IPS DF 19.7 (cell line): ENCODE measurements around the gene DUSP5.
"Not testable (repeated sequence)": the region's sequence is repeated elsewhere in the genome, so short reads cannot be mapped to it uniquely, and the experiment has no call there.

Source experiments
- DNase-seq: peaks from one replicate; pipeline ENCODE4 v3.0.0-alpha.2; 2013; ENCODE audit warnings: low read depth, low spot score

The DUSP5 gene

DNA sequence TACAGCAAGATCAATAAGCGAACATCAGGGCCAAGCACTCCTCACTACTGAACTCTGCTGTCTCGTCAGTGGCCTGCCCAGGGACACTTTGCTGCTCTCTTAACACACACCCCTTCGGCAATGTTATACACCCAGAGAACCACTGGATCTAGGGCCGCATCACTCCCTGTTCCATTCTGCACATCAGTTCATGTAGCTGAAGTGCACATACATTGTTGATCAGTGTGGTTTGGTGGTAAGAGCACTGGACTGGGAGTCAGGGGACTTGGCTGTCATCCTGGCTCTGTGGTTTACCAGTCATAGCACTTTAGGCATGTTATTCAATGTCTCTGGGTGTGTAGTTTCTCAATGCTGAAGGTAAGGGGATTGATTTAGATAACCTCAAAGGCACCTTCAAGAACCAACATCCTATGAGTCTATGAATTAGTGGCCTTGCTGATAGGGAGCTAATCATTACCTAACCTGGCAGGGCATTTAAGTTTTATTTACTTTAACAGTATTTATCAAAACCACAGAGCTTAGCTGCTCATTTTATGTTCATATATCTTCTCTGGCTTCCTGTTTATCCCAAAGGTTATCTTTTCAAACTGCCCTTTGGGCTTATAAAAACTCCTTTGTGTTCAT is 24.8 kb downstream of the DUSP5 start:
- no peak for DNase-seq

- DNase-seq = no peak
Observed at GRCh38 chr10:110523736-110524135, 26.0 kb downstream of the DUSP5 start.

- DNase-seq = no peak
Observed at GRCh38 chr10:110524179-110524858, 26.6 kb downstream of the DUSP5 start.

DNA sequence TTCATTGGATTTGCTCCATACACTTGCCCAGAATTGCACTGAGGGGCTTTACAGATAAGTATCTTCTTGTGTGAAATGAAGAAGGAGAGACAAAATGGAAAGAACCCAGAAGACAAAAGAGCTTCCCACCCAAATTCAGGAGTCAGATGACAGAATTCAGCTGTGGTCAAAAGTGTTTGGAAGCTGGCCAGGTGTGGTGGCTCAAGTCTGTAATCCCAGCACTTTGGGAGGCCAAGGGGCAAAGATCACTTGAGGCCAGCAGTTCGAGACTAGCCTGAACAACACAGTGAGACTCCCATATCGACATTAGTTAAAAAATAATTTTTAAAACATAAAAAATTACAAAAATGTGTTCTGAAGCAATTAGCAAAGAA is 27.1 kb downstream of the DUSP5 start:
- DNase-seq = no peak

DNA sequence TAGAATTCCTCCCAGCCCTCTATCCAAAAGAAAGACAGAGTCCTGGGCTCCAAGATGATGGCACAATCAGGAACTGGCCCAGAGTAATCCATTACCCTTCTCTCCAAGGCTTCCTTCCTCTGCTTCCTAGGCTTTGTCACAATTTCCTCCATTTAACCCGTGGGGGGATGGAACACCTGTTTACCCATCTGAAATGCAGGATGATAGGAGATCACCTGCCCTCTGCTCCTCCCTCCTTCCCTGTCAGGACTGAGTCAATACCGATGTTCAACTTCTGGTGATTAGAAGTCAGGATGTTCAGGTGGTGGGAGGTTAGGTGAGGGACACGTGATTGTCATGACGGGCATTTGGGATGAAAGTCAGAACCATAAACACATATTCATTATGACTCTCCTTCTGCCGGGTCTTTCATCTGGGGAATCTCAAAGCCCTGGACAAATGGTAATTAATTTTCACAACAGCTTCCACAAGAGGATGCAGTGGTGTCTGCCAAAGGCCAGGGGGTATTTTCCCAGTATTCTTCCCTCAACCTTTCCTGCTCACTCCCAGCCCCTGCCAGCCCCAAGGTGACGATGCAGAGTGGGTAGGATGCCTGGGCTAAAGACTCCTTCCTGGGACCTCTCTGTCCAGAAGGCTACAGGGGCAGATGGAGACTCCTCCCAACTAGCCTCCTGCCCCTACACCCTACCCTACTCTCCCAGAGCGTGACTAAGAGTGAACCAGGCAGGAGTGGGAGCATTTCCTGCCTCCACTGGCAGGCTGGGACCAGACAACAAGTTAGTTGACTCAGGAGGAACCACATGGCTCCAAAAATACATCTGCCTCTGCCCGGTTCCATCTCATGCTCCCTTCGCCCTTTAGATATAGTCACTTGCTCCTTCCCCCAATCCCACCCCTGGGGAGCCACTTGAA is 27.9 kb downstream of the DUSP5 start:
- no peak for DNase-seq

DNA sequence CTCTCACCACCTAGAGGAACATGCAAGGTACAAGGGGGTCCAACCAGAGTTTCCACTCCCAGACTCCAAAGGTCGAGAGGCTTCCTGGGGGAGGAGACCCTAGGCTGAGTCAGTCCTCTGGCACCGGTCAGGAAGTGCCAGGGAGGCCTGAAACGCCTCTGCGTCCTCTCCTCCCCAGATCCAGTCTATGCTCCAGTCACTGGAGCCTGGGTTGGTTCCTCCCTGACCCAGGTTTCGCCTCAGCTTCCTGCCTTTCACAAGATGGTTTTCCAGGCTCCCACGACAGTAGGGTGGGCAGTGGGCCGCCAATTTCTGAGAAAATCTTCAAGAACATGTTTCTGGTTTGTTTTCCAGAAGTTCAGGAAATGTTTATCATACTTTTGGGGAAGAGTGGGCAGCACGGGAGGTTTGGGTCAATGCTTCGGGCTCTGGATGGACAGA is 30.0 kb downstream of the DUSP5 start:
- no peak for DNase-seq

DNA sequence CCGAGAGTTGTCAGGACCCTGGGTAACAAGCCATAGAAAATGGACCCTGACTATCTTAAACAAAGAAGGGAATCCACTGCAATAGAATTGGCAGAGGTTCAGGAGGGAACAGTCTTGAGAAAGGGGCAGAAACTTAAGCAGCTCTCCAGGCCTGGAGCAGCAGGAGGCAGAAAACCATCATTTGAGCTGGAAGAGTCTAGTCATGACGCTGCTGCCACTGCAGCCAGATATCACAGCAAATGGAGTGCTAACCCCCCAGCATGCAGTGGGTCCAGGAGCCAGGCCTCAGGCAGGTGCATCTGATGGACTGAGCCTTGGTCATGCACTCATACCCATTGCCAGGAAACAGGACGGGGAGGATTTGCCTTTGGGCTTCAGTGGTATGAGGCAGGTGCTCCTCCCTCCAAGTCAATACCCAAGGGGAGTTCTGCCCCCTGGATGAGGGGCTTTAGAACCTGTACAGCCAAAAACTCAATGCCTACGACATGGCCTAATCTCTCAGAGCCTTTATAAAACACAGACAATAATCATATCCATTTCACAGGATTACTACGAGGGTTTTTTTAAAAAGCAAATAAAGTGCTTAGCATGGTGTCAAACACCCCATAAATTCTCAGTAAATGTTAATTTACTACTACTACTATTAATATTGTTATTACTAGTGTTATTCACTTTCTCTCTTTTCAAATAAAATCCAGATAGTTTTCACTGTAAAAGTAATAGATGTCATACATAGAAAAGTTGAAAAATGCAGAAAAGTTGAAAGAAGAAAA is 30.7 kb downstream of the DUSP5 start:
- no peak for DNase-seq

- not testable (repeated sequence) for DNase-seq
Observed at GRCh38 chr10:110528997-110529524, 31.4 kb downstream of the DUSP5 start.

- no peak for DNase-seq
Observed at GRCh38 chr10:110529596-110530011, 31.9 kb downstream of the DUSP5 start.

GRCh38 chr10:110530131-110530831 is 32.6 kb downstream of the DUSP5 start:
- no peak for DNase-seq

GRCh38 chr10:110531687-110532086 is 34.0 kb downstream of the DUSP5 start:
- no peak for DNase-seq

GRCh38 chr10:110532628-110533027 is 34.9 kb downstream of the DUSP5 start:
- DNase-seq = not testable (repeated sequence)

DNA sequence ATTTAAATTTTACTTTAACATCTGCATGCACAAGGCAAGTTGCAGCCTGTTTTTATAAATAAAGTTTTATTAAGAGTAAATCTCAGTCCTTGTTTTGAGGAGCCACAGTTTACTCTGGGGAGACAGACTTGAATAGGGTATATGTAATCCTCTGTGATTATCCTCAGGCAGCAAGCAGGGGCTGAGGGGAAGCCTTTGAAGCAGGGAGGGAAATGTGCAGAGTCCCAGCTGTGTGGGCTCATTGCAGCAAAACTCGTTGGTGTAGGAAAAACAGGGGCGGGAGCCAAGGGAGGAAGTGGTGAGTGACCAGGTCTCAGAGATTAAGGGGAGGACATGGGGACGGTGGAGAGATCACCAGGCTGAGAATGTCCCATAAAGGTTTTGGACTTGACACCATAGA is 35.4 kb downstream of the DUSP5 start:
- DNase-seq = no peak

DNA sequence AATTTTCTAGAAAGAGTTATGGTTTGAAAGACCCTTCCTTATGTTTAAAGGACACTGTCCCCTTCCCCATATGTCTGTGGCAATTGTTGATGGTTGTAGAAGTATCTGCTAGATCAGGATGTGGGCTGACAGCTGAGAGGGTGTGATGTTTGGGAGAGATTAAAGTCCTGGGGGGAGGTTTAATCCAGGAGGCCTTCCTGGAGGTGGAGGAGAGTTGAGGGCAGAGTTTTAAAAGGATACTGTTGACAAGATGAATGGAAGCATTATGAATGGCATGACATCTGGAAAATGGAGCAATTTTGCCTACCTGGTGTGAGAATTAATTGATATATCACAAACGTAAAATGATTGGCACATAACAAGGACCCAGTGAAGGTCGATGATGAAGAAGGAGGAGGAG is 36.9 kb downstream of the DUSP5 start:
- DNase-seq = no peak

DNA sequence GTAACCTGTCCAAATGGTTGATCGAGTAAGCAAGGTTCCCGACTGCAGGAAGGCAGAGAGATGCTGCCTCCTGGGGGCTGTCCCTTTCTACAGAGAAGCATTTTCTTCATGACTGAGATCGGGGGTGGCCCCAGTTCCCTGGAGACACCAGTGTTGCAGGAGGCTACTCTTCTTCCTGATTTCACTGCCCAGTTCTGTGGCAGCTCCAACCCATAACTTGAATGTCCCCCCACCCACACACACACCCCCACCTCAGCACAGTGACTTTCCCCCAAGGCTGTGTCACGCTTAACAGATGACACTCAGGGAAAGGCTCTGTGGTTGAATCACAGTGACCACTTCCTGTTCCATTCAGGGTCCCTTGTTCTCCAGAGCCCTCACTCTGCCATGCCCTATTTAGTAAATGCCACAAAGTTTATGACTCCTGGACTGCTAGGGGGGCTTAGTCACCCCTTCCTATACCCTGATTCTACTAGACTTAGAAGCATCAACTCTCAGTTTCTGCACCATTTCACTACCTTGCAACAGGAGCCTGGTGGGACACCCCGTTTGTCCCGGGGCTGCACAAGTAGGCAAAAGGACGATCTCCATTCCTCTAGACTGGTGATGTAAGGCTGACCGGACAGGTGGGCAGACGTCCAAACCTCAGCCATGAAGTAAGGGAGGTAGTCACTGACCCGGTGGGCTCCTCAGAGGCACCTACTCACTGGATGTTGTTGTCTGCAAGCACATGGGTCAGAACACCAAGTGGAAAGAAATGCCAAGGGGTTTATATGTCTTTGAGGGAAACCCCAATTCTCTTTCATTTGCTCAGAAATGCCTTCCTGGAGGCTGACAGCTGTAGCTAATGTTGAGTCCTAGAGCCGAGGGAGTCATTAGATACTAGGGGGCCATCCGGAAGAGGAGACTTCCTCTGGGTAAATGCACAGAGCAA is 38.5 kb downstream of the DUSP5 start:
- no peak for DNase-seq

DNA sequence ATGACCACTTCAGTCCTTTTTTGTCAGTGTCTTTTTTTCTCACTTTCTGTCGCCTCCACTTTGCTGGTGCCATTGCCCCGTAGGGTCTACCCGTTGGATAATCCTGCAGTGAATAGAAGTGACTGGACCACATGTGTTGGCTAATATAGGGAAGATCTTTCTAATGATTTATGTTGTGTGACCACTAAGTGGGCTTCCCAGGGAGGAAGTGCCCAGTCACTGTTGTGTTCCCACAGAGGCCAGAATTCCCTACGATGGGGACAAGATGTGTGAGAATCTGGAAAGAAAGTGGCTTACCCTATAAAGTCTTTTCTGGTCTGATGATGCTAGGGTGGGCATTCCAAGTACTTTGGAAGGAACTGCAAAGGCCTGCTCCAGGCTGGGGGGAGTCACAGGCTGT is 41.4 kb downstream of the DUSP5 start:
- no peak for DNase-seq

DNA sequence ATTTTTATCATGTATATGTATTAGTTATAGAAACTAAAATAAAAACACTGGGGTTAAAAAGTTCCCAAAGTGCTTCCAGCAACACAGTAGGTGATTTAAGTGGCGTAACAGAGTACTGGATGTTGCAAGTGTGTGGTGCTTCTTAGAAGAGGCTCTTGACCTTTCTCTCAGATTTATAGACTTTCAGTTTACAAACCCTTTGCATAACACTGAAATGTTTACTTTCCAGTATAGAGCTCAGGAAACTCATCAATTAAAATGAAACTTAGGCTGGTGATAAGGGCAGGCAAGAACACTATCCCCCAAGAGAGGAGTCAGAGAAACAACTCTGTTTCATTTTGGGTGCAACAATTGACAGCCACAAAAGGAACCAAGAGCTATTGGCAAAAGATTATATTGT is 42.3 kb downstream of the DUSP5 start:
- no peak for DNase-seq

DNA sequence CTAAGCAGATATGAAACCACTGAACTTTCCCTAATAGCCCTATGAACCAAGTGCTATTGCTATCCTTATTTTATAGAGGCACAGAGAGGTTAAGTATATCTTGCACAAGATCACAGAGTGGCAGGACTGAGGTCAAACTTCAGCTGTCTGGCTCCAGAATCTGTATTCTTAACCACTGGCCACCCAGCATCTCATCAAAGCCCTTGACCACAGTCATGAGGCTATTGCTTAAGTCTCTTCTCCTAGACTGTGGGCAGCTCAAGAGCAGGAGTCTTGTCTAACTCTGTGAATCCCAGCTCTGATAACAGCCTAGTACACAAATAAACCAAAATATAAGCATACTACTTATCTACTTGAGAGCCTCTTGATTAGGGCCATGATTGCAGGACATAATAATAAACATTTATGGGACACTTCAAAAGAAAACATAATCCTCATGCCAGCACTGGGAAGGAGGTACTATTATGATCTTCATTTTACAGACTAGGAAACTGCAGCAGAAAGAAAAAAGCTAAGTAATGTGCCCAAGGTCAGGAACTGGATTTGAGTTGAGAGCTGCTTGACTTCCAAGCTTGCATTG is 47.3 kb downstream of the DUSP5 start:
- DNase-seq = no peak

DNA sequence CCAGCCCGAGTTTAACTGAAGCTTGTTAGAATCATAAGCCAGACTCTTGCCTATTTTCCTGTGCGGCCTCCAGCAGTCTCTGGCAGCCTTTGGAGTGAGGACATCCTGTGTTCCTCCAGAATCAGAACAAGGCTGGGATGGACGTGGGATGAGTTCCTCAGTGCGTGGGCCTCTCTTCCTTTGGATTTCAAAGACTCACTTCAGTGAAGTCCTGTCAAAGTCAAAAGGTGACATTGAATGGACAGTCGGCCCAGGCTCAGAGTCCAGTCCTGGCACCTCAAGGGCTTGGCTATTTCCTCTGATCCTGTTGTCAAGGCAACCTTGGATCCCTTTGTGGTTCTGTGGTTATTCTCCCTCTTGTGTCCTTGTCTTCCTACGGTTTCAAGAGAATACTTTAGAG is 48.4 kb downstream of the DUSP5 start:
- no peak for DNase-seq
